ENCODE results near the gene BMPR1A. TPM values are rescaled to one million over a fixed set of nuclear protein-coding genes. Genes with fewer than 3 reads are reported as not detected.
"Not testable (repeated sequence)": the region's sequence is repeated elsewhere in the genome, so short reads cannot be mapped to it uniquely, and the experiment has no call there.

Gene BMPR1A
- total RNA-seq, 2 donors from 2014 or later = 9.9 to 12.2 TPM

- Histone ChIP-seq H3K27ac (no peak overlapping the region), H3K4me1 (no peaks in the 10 kb centered on the region), H3K9me3 (no peaks in the 10 kb centered on the region), H3K36me3 (replicated peaks in 1 of 2; ENCODE audit: insufficient read depth in 1 of 2, low read depth in 2 of 2) (no peaks in the 10 kb centered on the region), H3K4me3 (no peak overlapping the region), H3K27me3 (no peaks in the 10 kb centered on the region)
- WGBS, 2 donors = 78 to 100% methylated on average over 1 of the region's 1 CpG
- ATAC-seq (no peak), DNase-seq (no peak)
- intact Hi-C loops (cut with DNase I) = no loop called here
- TF ChIP-seq POLR2A (IDR thresholded peaks at IDR 0.05) (no peak), CTCF (IDR thresholded peaks at IDR 0.05) (no peak)
Observed at GRCh38 chr10:86850481-86850880, 94.1 kb downstream of the BMPR1A start.

GRCh38 chr10:86851328-86852207, 95.1 kb downstream of the BMPR1A start:
- Histone ChIP-seq H3K4me1 (no peaks in the 10 kb centered on the region), H3K27ac (no peak overlapping the region), H3K9me3 (no peaks in the 10 kb centered on the region), H3K4me3 (no peak overlapping the region), H3K27me3 (no peaks in the 10 kb centered on the region), H3K36me3 (replicated peaks in 1 of 2; ENCODE audit: insufficient read depth in 1 of 2, low read depth in 2 of 2) (no peaks in the 10 kb centered on the region)
- TF ChIP-seq POLR2A (IDR thresholded peaks at IDR 0.05) (no peak), CTCF (IDR thresholded peaks at IDR 0.05) (no peak)
- DNase-seq (peak in 1 of 4 donors; percentile 27), ATAC-seq (no peak)
- intact Hi-C loops (cut with DNase I) = no loop called here
- 91 to 93% methylated on average over 11 of the region's 11 CpGs for WGBS, 2 donors

- H3K9me3 ChIP-seq; intact Hi-C loops (cut with DNase I); H3K36me3 ChIP-seq (replicated peaks in 1 of 2; ENCODE audit: insufficient read depth in 1 of 2, low read depth in 2 of 2); DNase-seq; H3K4me1 ChIP-seq; H3K27ac ChIP-seq; ATAC-seq; H3K27me3 ChIP-seq; H3K4me3 ChIP-seq: not testable (repeated sequence)
- 95 to 98% methylated on average over 12 of the region's 12 CpGs for WGBS, 2 donors
Observed at GRCh38 chr10:86853582-86853981, 97.2 kb downstream of the BMPR1A start.

GRCh38 chr10:86855513-86855912, 99.1 kb downstream of the BMPR1A start:
- no peak overlapping the region for H3K4me3 ChIP-seq
- H3K27ac ChIP-seq = no peak overlapping the region
- H3K4me1 ChIP-seq = no peaks in the 10 kb centered on the region
- 70 to 78% methylated on average over 1 of the region's 1 CpG for WGBS, 2 donors
- no peaks in the 10 kb centered on the region for H3K27me3 ChIP-seq
- no peaks in the 10 kb centered on the region for H3K9me3 ChIP-seq
- DNase-seq = no peak
- ATAC-seq = no peak
- intact Hi-C loops (cut with DNase I) = no loop called here
- TF ChIP-seq CTCF (IDR thresholded peaks at IDR 0.05) (no peak), POLR2A (IDR thresholded peaks at IDR 0.05) (no peak)
- no peaks in the 10 kb centered on the region for H3K36me3 ChIP-seq (replicated peaks in 1 of 2; ENCODE audit: insufficient read depth in 1 of 2, low read depth in 2 of 2)

GRCh38 chr10:86856156-86856555, 99.7 kb downstream of the BMPR1A start:
- no peak for ATAC-seq
- H3K27ac ChIP-seq = no peak overlapping the region
- WGBS, 2 donors = 83 to 88% methylated on average over 7 of the region's 7 CpGs
- no peak for DNase-seq
- intact Hi-C loops (cut with DNase I) = no loop called here
- TF ChIP-seq POLR2A (IDR thresholded peaks at IDR 0.05) (no peak), CTCF (IDR thresholded peaks at IDR 0.05) (no peak)
- H3K27me3 ChIP-seq = no peaks in the 10 kb centered on the region
- H3K4me1 ChIP-seq = no peaks in the 10 kb centered on the region
- no peak overlapping the region for H3K4me3 ChIP-seq
- H3K9me3 ChIP-seq = no peaks in the 10 kb centered on the region
- no peaks in the 10 kb centered on the region for H3K36me3 ChIP-seq (replicated peaks in 1 of 2; ENCODE audit: insufficient read depth in 1 of 2, low read depth in 2 of 2)

All from body of pancreas (tissue), 4 donors.